Neuronal stem cell (in vitro differentiated cells): ENCODE measurements around the gene IL1A.

ENCODE experiments used
- DNase-seq: peaks from one replicate; pipeline ENCODE4 v3.0.0-alpha.2; 2013; ENCODE audit warnings: low spot score
- H2AFZ ChIP-seq: one replicate; pipeline ENCODE4 v1.6.1; 2013; ENCODE audit warnings: mild to moderate bottlenecking, low read length, inconsistent platforms
- H2AK5ac ChIP-seq: 2 replicates; pipeline ENCODE4 v1.6.1; 2013; ENCODE audit warnings: low read depth, mild to moderate bottlenecking, inconsistent platforms, low read length, moderate library complexity, mixed read lengths
- H2BK120ac ChIP-seq: 2 replicates; pipeline ENCODE4 v1.6.1; 2013; ENCODE audit warnings: low read depth, mild to moderate bottlenecking, inconsistent platforms, low read length, moderate library complexity, mixed read lengths
- H2BK12ac ChIP-seq: one replicate; pipeline ENCODE4 v1.6.1; 2013; ENCODE audit warnings: low read length, inconsistent platforms
- H2BK15ac ChIP-seq: 2 replicates; pipeline ENCODE4 v1.6.1; 2013; ENCODE audit warnings: mild to moderate bottlenecking, low read length, inconsistent platforms, mixed read lengths
- H2BK5ac ChIP-seq: one replicate; pipeline ENCODE4 v1.6.1; 2013; ENCODE audit warnings: inconsistent platforms, mild to moderate bottlenecking, low read length, moderate library complexity
- H3K14ac ChIP-seq: one replicate; pipeline ENCODE4 v1.6.1; 2013; ENCODE audit warnings: low read length, inconsistent platforms
- H3K18ac ChIP-seq: 2 replicates; pipeline ENCODE4 v1.6.1; 2013; ENCODE audit warnings: low read length, inconsistent platforms
- H3K23ac ChIP-seq: 2 replicates; pipeline ENCODE4 v1.6.1; 2013; ENCODE audit warnings: low read depth, mild to moderate bottlenecking, mixed read lengths, low read length, inconsistent platforms; ENCODE audit not compliant: poor library complexity
- H3K27ac ChIP-seq: replicated peaks from 3 replicates; pipeline ENCODE4 v1.5.1; 2013; ENCODE audit warnings: low read length, inconsistent platforms
- H3K27me3 ChIP-seq, 3 experiments: 2 replicates each; pipeline ENCODE4 v1.6.1; 2013; ENCODE audit warnings: low read length in 3 of 3, mild to moderate bottlenecking in 2 of 3, inconsistent platforms in 1 of 3, low read depth in 1 of 3, mixed read lengths in 1 of 3, moderate library complexity in 1 of 3; ENCODE audit not compliant: control insufficient read depth in 3 of 3, insufficient read depth in 3 of 3
- H3K36me3 ChIP-seq, 2 donors: replicated peaks in 1 of 2; 2 replicates each; pipeline ENCODE4 v1.6.1; 2013; ENCODE audit warnings: low read length in 2 of 2; ENCODE audit not compliant: control insufficient read depth in 2 of 2, insufficient read depth in 2 of 2
- H3K4ac ChIP-seq: 2 replicates; pipeline ENCODE4 v1.6.1; 2013; ENCODE audit warnings: inconsistent platforms, mild to moderate bottlenecking, low read length, moderate library complexity
- H3K4me1 ChIP-seq, 2 donors: 1 replicate in 1 of 2; 2 replicates in 1 of 2; pipeline ENCODE4 v1.6.1; 2013; ENCODE audit warnings: low read length in 2 of 2, low read depth in 1 of 2; ENCODE audit not compliant: control insufficient read depth in 2 of 2, insufficient read depth in 1 of 2
- H3K4me2 ChIP-seq: one replicate; pipeline ENCODE4 v1.6.1; 2013; ENCODE audit warnings: mild to moderate bottlenecking, low read length, inconsistent platforms; ENCODE audit not compliant: insufficient read depth, poor library complexity, severe bottlenecking
- H3K4me3 ChIP-seq, 2 donors: 2 replicates each; pipeline ENCODE4 v1.5.1; 2013; ENCODE audit warnings: low read length in 2 of 2, mild to moderate bottlenecking in 2 of 2, inconsistent platforms in 1 of 2, moderate library complexity in 1 of 2
- H3K79me1 ChIP-seq: one replicate; pipeline ENCODE4 v1.6.1; 2013; ENCODE audit warnings: low read depth, mild to moderate bottlenecking, inconsistent platforms, low read length, moderate library complexity
- H3K9ac ChIP-seq: one replicate; pipeline ENCODE4 v1.6.1; 2013; ENCODE audit warnings: mild to moderate bottlenecking, low read depth, low read length, inconsistent platforms; ENCODE audit not compliant: poor library complexity
- H3K9me3 ChIP-seq, 2 donors: replicated peaks in 1 of 2; 2 replicates each; pipeline versions ENCODE3 to v1.6.1; 2013; ENCODE audit warnings: low read length in 2 of 2, mild to moderate bottlenecking in 2 of 2, inconsistent platforms in 1 of 2, low read depth in 1 of 2, mixed read lengths in 1 of 2, moderate library complexity in 1 of 2; ENCODE audit not compliant: control insufficient read depth in 2 of 2, insufficient read depth in 1 of 2
- H4K8ac ChIP-seq: one replicate; pipeline ENCODE4 v1.6.1; 2013; ENCODE audit warnings: low read depth, mild to moderate bottlenecking, inconsistent platforms, low read length, moderate library complexity
- H4K91ac ChIP-seq: one replicate; pipeline ENCODE4 v1.6.1; 2013; ENCODE audit warnings: low read length, low read depth, mild to moderate bottlenecking, inconsistent platforms; ENCODE audit not compliant: poor library complexity
- WGBS, 2 donors: extraction: QIAGEN DNeasy Blood & Tissue Kit; methylation state at CpG; one replicate each; pipeline ENCODE4 v1.1.7; 2013; ENCODE audit warnings: missing lambda C conversion rate in 2 of 2, mixed read lengths in 1 of 2; ENCODE audit not compliant: insufficient read length in 2 of 2, insufficient replicate concordance in 1 of 2; ENCODE audit errors: extremely low coverage in 2 of 2; 5-methylcytosine and 5-hydroxymethylcytosine counted together

Gene IL1A

DNA sequence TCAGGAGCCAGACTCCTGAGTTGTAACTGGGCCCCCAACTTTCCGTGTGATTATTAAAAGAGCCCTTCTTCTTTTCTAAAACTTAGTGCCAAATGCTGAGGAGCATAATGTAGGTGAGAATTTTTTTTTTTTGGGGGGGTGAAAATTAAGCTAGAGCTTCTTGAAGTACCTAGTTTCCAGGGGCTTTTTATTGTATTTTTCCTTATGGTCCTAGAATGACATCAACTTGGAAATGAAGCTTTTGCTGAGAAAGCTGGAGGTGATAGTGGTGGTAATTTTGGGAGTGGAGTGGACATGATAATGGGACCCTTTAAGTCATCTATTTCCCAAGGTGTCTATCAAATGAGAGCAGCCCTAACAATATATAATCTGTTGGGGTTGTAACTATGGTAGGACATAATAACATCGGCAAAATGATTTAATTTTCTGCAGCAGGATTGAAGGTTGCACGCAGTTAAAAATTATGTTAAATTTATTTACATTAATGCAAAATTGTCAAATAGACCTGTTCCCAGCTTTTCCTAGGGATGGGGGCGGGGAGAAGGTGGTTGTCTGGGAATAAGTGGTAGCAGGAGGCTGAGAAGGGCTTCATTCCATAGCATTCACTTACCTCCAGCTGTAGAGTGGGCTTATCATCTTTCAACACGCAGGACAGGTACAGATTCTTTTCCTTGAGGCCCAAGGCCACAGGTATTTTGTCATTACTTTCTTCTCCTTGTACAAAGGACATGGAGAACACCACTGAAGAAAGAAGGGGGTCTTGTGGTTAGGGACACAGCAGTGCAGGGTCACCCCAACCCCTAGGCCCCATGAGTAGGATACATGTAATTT is 46.6 kb upstream of the IL1A start:
- Histone ChIP-seq H2BK5ac (no peak overlapping the region), H4K91ac (no peak overlapping the region), H2AFZ (no peak overlapping the region), H3K23ac (no peak overlapping the region), H3K4me3 (no peak overlapping the region), H2AK5ac (no peak overlapping the region), H2BK120ac (no peak overlapping the region), H3K18ac (no peak overlapping the region), H3K9ac (no peak overlapping the region), H3K79me1 (no peaks in the 10 kb centered on the region), H2BK15ac (no peak overlapping the region), H4K8ac (no peak overlapping the region), H3K9me3 (no peaks in the 10 kb centered on the region), H3K4ac (no peak overlapping the region), H3K27me3 (no peaks in the 10 kb centered on the region), H3K36me3 (no peaks in the 10 kb centered on the region), H2BK12ac (no peak overlapping the region), H3K4me2 (no peak overlapping the region), H3K14ac (no peak overlapping the region), H3K4me1 (peaks cover 0 to 2% of the 10 kb centered on the region in 2 donors), H3K27ac (no peak overlapping the region)
- DNase-seq = no peak
- WGBS, 2 donors = no CpG with 5 or more reads among the region's 5 CpGs

DNA sequence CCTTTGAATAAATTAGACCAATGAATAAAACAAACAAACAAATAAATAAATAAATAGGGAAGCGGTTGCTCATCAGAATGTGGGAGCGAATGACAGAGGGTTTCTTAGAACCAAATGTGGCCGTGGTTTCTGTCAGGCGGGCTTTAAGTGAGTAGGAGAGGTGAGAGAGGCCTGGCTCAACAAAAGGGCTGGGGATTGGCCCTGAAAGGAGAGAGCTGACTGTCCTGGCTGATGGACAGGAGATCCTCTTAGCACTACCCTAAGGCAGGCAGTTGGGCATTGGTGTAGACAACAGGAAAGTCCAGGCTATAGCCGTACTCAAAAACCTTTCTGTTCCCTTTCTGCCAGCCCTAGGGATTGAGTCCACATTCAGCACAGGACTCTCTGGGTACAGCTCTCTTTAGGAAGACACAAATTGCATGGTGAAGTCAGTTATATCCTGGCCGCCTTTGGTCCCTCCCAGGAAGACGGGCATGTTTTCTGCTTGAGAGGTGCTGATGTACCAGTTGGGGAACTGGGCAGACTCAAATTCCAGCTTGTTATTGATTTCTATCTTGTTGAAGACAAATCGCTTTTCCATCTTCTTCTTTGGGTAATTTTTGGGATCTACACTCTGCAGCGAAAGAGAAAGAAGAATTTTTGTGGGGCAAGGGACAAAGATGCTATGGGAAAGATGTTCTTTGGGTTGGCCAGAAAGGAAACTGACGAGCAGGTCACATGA is 45.8 kb upstream of the IL1A start:
- no peak overlapping the region for H2AK5ac ChIP-seq
- H3K4ac ChIP-seq = no peak overlapping the region
- no peak overlapping the region for H3K4me3 ChIP-seq
- H3K79me1 ChIP-seq = no peaks in the 10 kb centered on the region
- H3K27me3 ChIP-seq = no peaks in the 10 kb centered on the region
- H3K14ac ChIP-seq = no peak overlapping the region
- no peak overlapping the region for H2AFZ ChIP-seq
- no peak overlapping the region for H4K8ac ChIP-seq
- H2BK12ac ChIP-seq = no peak overlapping the region
- H3K36me3 ChIP-seq = no peaks in the 10 kb centered on the region
- H2BK120ac ChIP-seq = no peak overlapping the region
- peaks cover 0 to 2% of the 10 kb centered on the region in 2 donors for H3K4me1 ChIP-seq
- no peaks in the 10 kb centered on the region for H3K9me3 ChIP-seq
- H4K91ac ChIP-seq = no peak overlapping the region
- no CpG with 5 or more reads among the region's 10 CpGs for WGBS, 2 donors
- no peak for DNase-seq
- no peak overlapping the region for H2BK5ac ChIP-seq
- H3K4me2 ChIP-seq = no peak overlapping the region
- H2BK15ac ChIP-seq = no peak overlapping the region
- no peak overlapping the region for H3K27ac ChIP-seq
- H3K9ac ChIP-seq = no peak overlapping the region
- no peak overlapping the region for H3K18ac ChIP-seq
- no peak overlapping the region for H3K23ac ChIP-seq

DNA sequence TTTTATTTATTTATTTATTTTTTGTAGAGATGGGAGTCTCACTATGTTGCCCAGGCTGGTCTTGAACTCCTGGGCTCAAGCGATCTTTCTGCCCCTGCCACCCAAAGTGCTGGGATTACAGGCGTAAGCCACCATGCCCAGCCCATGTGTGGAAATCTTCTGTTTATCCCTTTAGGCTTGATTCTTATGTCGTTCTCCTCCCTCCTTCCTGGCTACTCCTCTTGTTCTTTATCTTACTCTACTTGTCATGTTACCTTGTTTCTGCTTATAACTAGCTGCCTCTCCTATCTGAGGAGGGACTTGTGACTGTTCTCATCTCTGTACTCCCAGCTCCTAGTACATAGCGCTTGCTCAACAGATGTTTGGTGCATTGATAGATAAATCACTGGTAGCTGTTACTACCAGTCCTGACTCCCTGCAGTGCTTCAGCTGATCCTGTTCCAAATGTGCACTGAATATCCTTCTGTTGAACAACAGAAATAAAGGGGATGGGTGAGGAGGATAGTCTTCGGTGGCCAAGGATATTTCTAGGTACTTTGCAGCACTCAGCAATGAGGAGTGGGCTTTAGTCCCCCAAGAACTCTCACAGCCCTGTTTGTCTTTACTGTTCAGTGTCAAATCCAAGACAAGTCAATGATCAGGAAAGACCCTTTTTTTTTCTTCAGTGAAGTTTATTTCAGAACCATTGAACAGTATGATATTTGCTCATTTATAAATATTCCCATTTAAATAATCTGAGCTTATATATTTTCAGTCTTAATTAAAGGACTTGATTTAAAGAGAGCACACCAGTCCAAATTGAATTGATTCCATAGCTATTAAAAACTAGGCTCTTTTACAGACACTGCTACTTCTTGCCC is 45.0 kb upstream of the IL1A start:
- no peak overlapping the region for H2BK120ac ChIP-seq
- H2AFZ ChIP-seq = no peak overlapping the region
- H3K79me1 ChIP-seq = no peaks in the 10 kb centered on the region
- no peak overlapping the region for H2BK5ac ChIP-seq
- no peak overlapping the region for H2BK12ac ChIP-seq
- H3K27ac ChIP-seq = no peak overlapping the region
- H4K8ac ChIP-seq = no peak overlapping the region
- H3K4ac ChIP-seq = no peak overlapping the region
- H3K9ac ChIP-seq = no peak overlapping the region
- no peak overlapping the region for H3K18ac ChIP-seq
- H2BK15ac ChIP-seq = no peak overlapping the region
- no peak overlapping the region for H2AK5ac ChIP-seq
- H3K14ac ChIP-seq = no peak overlapping the region
- peaks cover 0 to under 1% of the 10 kb centered on the region in 2 donors for H3K4me1 ChIP-seq
- no CpG with 5 or more reads among the region's 5 CpGs for WGBS, 2 donors
- no peak for DNase-seq
- no peaks in the 10 kb centered on the region for H3K36me3 ChIP-seq
- H3K27me3 ChIP-seq = no peaks in the 10 kb centered on the region
- H3K4me2 ChIP-seq = no peak overlapping the region
- H3K9me3 ChIP-seq = no peaks in the 10 kb centered on the region
- no peak overlapping the region for H3K4me3 ChIP-seq
- no peak overlapping the region for H4K91ac ChIP-seq
- no peak overlapping the region for H3K23ac ChIP-seq
